Measurements from ENCODE around the gene EDA. TPM values are rescaled to one million over a fixed set of nuclear protein-coding genes. Genes with fewer than 3 reads are reported as not detected.

EDA gene
- total RNA-seq, 4 donors from 2014 or later, result 2.8 to 11.7 (median 7.1) TPM

- Histone ChIP-seq H3K9me3 (no peaks in the 10 kb centered on the region), H3K4me3 (no peak overlapping the region), H3K27me3 (no peaks in the 10 kb centered on the region), H3K36me3 (peaks cover 0 to 6% of the 10 kb centered on the region in 2 donors), H3K27ac (no peak overlapping the region), H3K4me1 (no peaks in the 10 kb centered on the region)
- no peak for ATAC-seq
- WGBS, 2 donors (ENCODE audit: low coverage in 1 of 2), result 100% methylated on average over 1 of the region's 1 CpG; no CpG with 5 or more reads in 1 of the 2 donors
- TF ChIP-seq POLR2A (IDR thresholded peaks at IDR 0.05), result no peak
- TF ChIP-seq CTCF (IDR thresholded peaks at IDR 0.05), result no peak
- no peak for TF ChIP-seq POLR2AphosphoS5 (IDR thresholded peaks at IDR 0.05)
- TF ChIP-seq EP300 (IDR thresholded peaks at IDR 0.05), result no peak
Measured at GRCh38 chrX:70038951-70039350, 423.0 kb downstream of the EDA start.

GRCh38 chrX:70039758-70040157 lies 423.8 kb downstream of the EDA start:
- H3K4me1 ChIP-seq, result no peaks in the 10 kb centered on the region
- H3K27me3 ChIP-seq, result no peaks in the 10 kb centered on the region
- no peak for ATAC-seq
- H3K27ac ChIP-seq, result no peak overlapping the region
- WGBS, 2 donors (ENCODE audit: low coverage in 1 of 2), result 100% methylated on average over 1 of the region's 2 CpGs
- peaks cover 0 to 6% of the 10 kb centered on the region in 2 donors for H3K36me3 ChIP-seq
- H3K4me3 ChIP-seq, result no peak overlapping the region
- H3K9me3 ChIP-seq, result no peaks in the 10 kb centered on the region
- no peak for TF ChIP-seq POLR2A (IDR thresholded peaks at IDR 0.05)
- TF ChIP-seq CTCF (IDR thresholded peaks at IDR 0.05), result no peak
- TF ChIP-seq EP300 (IDR thresholded peaks at IDR 0.05), result no peak
- TF ChIP-seq POLR2AphosphoS5 (IDR thresholded peaks at IDR 0.05), result no peak

GRCh38 chrX:70041993-70042392 lies 426.1 kb downstream of the EDA start:
- Histone ChIP-seq H3K27me3 (no peaks in the 10 kb centered on the region), H3K9me3 (no peaks in the 10 kb centered on the region), H3K4me1 (no peaks in the 10 kb centered on the region), H3K36me3 (no peaks in the 10 kb centered on the region), H3K27ac (no peak overlapping the region), H3K4me3 (no peak overlapping the region)
- no peak for ATAC-seq
- whole genome bisulfite sequencing, 2 donors (ENCODE audit: low coverage in 1 of 2), result 69% methylated on average over 6 of the region's 6 CpGs; no CpG with 5 or more reads in 1 of the 2 donors
- TF ChIP-seq EP300 (IDR thresholded peaks at IDR 0.05), result no peak
- TF ChIP-seq POLR2AphosphoS5 (IDR thresholded peaks at IDR 0.05), result no peak
- TF ChIP-seq CTCF (IDR thresholded peaks at IDR 0.05), result no peak
- no peak for TF ChIP-seq POLR2A (IDR thresholded peaks at IDR 0.05)

GRCh38 chrX:70042399-70043371 lies 426.8 kb downstream of the EDA start:
- Histone ChIP-seq H3K27me3 (no peaks in the 10 kb centered on the region), H3K27ac (no peak overlapping the region), H3K4me3 (no peak overlapping the region), H3K4me1 (no peaks in the 10 kb centered on the region), H3K9me3 (no peaks in the 10 kb centered on the region), H3K36me3 (no peaks in the 10 kb centered on the region)
- WGBS, 2 donors (ENCODE audit: low coverage in 1 of 2), result 50 to 83% methylated on average over 1 to 3 of the region's 11 CpGs
- TF ChIP-seq EP300 (IDR thresholded peaks at IDR 0.05) (no peak), POLR2A (IDR thresholded peaks at IDR 0.05) (no peak)
- no peak for ATAC-seq

- H3K4me1 ChIP-seq, result no peaks in the 10 kb centered on the region
- H3K36me3 ChIP-seq, result no peaks in the 10 kb centered on the region
- no peak for ATAC-seq
- WGBS, 2 donors (ENCODE audit: low coverage in 1 of 2), result 87% methylated on average over 3 of the region's 9 CpGs; no CpG with 5 or more reads in 1 of the 2 donors
- H3K9me3 ChIP-seq, result no peaks in the 10 kb centered on the region
- H3K27me3 ChIP-seq, result no peaks in the 10 kb centered on the region
- no peak for TF ChIP-seq POLR2AphosphoS5 (IDR thresholded peaks at IDR 0.05)
- TF ChIP-seq POLR2A (IDR thresholded peaks at IDR 0.05), result no peak
- no peak for TF ChIP-seq CTCF (IDR thresholded peaks at IDR 0.05)
- TF ChIP-seq EP300 (IDR thresholded peaks at IDR 0.05), result no peak
- H3K4me3 ChIP-seq, result no peak overlapping the region
- H3K27ac ChIP-seq, result no peak overlapping the region
Measured at GRCh38 chrX:70043685-70044084, 427.8 kb downstream of the EDA start.
